ENCODE data around the gene CDKL5.

DNA sequence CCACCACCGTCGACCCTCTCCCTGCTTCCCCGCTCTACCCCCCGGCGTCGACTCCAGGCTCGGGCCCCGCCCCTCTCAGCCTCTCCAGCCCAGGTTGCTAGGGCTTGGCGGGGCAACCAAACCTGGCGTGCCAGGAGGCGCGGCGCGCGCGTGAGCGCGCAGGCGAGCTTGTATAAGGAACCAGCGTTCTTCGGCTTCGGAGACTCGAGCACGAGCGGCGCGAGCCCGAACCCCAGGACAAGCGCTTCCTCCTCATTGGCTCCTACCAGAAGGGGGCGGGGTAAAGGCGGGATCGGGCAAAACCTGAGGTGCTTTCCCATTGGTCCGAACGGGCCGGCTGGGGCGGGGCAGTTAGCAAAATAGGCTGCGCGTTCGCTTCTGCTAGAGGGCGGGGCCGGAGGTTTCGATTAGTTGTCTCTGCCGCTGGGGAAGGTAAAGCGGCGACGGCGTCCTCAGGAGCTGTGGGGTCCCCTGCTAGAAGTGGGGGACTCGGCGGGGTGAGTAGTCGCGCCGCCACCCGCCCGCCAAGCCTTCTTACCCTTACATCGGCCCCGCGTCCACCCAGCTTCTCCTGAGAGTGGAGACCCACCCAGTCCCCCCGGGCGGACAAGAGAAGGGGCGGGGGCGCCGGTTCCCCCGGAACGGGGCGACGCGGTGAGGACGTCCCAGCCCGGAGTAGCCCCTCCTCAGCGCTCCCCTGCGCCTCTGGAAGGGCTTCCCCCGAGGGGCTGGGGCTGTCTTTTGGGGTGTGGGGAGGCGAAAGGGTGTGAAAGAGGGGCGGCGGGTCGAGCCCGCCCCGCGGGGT lies at the start of gene CDKL5:
- TF ChIP-seq, protein P1, sequence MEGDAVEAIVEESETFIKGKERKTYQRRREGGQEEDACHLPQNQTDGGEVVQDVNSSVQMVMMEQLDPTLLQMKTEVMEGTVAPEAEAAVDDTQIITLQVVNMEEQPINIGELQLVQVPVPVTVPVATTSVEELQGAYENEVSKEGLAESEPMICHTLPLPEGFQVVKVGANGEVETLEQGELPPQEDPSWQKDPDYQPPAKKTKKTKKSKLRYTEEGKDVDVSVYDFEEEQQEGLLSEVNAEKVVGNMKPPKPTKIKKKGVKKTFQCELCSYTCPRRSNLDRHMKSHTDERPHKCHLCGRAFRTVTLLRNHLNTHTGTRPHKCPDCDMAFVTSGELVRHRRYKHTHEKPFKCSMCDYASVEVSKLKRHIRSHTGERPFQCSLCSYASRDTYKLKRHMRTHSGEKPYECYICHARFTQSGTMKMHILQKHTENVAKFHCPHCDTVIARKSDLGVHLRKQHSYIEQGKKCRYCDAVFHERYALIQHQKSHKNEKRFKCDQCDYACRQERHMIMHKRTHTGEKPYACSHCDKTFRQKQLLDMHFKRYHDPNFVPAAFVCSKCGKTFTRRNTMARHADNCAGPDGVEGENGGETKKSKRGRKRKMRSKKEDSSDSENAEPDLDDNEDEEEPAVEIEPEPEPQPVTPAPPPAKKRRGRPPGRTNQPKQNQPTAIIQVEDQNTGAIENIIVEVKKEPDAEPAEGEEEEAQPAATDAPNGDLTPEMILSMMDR (conservative IDR thresholded peaks at IDR 0.05), result no peak
- TF ChIP-seq EZH2 (IDR thresholded peaks at IDR 0.05; ENCODE audit: low read depth), result no peak

Measured in PC-9 (cell line).